Measurements from ENCODE around the gene MED26. TPM values are rescaled to one million over a fixed set of nuclear protein-coding genes. Genes with fewer than 3 reads are reported as not detected.

MED26 gene
- total and polyA plus RNA-seq, 2 of the 13 experiments (the other 11 are each of a cell fraction or from before 2014, with no cell fraction given): 3.5 to 3.8 TPM

DNA sequence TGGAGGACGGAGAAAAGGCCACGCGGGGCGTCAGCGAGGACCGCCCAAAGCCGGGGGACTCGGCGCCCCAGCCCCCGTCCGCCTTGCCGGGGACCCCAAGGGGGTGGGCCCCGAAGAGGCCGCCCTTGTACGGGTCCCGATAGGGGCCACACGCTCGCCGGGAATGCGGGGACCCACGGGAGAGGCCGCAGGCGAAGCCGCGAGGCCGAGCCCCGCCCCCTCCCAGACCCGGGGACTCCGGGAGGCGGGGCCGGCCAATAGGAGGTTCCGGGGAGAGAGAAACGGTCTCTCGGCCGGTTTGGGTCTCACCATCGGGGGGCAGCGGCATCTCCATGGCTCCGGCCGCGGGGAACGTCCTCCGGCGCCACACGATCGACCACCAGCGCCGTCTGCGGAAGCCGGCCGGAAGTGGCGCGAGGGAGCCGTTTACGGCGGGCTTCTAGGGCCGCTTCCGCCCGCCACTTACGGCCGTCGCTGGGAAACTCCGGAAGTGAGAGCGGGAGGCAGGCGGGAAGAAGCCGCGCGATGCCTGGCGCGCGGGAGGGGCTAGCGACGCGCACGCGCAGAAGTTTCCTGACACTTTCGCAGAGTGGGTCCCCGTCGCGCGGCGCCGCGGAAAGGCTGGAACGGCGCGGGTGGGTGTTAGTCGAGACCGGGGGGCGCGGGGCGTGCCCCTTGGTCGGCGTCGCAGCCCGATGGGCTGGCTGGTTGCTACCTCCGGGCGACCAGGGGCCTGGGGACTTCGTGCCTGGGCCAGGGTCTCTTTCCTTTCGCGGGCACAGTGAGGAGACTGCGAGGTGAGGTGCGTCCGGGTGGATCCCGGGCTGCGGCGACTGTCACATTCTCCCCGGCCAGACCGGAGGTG lies 85.7 kb downstream of the MED26 start, which contains the start of gene CHERP (continued):
- TF ChIP-seq TERF1 (CRISPR knock-in tag; IDR thresholded peaks at IDR 0.05) (no peak), KAT7 (CRISPR knock-in tag; IDR thresholded peaks at IDR 0.05; ENCODE audit: borderline replicate concordance) (0 out of 2 replicates have a peak, but pooled peaks have one; percentile 52), ZNF501 (CRISPR knock-in tag; IDR thresholded peaks at IDR 0.05) (peak; percentile 94; the same call in 1 of the 2 replicates), ZNF615 (CRISPR knock-in tag; IDR thresholded peaks at IDR 0.05; ENCODE audit: borderline replicate concordance) (no peak), ZHX2 (IDR thresholded peaks at IDR 0.05; ENCODE audit: low read depth) (peak; percentile 60; the same call in 1 of the 2 replicates), ZHX2 (CRISPR knock-in tag; IDR thresholded peaks at IDR 0.05; ENCODE audit: borderline replicate concordance) (no peak), YEATS4 (CRISPR knock-in tag; IDR thresholded peaks at IDR 0.05; ENCODE audit: borderline replicate concordance) (peak; percentile 87), KMT2A (CRISPR knock-in tag; IDR thresholded peaks at IDR 0.05) (peak; percentile 89; the same call in 1 of the 2 replicates), SP2 (CRISPR knock-in tag; IDR thresholded peaks at IDR 0.05) (peak; percentile 66), FOXK1 (CRISPR knock-in tag; IDR thresholded peaks at IDR 0.05; ENCODE audit: borderline replicate concordance, low read depth) (peak; percentile 79), KDM3A (CRISPR knock-in tag; IDR thresholded peaks at IDR 0.05; ENCODE audit: low read depth) (no peak; the same call in 1 of the 2 replicates), ZNF333 (CRISPR knock-in tag; IDR thresholded peaks at IDR 0.05; ENCODE audit: borderline replicate concordance) (0 out of 2 replicates have a peak, but pooled peaks have one; percentile 58)
- TF ChIP-seq, protein P1, sequence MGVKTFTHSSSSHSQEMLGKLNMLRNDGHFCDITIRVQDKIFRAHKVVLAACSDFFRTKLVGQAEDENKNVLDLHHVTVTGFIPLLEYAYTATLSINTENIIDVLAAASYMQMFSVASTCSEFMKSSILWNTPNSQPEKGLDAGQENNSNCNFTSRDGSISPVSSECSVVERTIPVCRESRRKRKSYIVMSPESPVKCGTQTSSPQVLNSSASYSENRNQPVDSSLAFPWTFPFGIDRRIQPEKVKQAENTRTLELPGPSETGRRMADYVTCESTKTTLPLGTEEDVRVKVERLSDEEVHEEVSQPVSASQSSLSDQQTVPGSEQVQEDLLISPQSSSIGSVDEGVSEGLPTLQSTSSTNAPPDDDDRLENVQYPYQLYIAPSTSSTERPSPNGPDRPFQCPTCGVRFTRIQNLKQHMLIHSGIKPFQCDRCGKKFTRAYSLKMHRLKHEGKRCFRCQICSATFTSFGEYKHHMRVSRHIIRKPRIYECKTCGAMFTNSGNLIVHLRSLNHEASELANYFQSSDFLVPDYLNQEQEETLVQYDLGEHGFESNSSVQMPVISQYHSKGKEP (CRISPR knock-in tag; IDR thresholded peaks at IDR 0.05): no peak; the same call in none of the 2 replicates
- TF ChIP-seq, protein P2, sequence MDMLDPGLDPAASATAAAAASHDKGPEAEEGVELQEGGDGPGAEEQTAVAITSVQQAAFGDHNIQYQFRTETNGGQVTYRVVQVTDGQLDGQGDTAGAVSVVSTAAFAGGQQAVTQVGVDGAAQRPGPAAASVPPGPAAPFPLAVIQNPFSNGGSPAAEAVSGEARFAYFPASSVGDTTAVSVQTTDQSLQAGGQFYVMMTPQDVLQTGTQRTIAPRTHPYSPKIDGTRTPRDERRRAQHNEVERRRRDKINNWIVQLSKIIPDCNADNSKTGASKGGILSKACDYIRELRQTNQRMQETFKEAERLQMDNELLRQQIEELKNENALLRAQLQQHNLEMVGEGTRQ (IDR thresholded peaks at IDR 0.05; ENCODE audit: low read depth, low read length): no peak
- TF ChIP-seq, protein P2 (CRISPR knock-in tag; IDR thresholded peaks at IDR 0.05; ENCODE audit: borderline replicate concordance): peak; percentile 36; the same call in 1 of the 2 replicates
- TF ChIP-seq, protein P3, sequence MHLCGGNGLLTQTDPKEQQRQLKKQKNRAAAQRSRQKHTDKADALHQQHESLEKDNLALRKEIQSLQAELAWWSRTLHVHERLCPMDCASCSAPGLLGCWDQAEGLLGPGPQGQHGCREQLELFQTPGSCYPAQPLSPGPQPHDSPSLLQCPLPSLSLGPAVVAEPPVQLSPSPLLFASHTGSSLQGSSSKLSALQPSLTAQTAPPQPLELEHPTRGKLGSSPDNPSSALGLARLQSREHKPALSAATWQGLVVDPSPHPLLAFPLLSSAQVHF (CRISPR knock-in tag; IDR thresholded peaks at IDR 0.05): 0 out of 2 replicates have a peak, but pooled peaks have one; percentile 12
